K562 (cell line): ENCODE data around the gene GATA5. TPM values are rescaled to one million over a fixed set of nuclear protein-coding genes. Genes with fewer than 3 reads are reported as not detected.

ENCODE experiments used
- ATAC-seq: fragments of 200-7000 bp; cut with Tn5 transposase; 3 replicates; pipeline ENCODE4 v1.9.1; 2020; ENCODE audit warnings: moderate library complexity
- BruUV-seq: library from RNA; stranded (reverse); fragments of 400-500 nt; replicated peaks from 2 replicates; lab custom pipeline; 2021; lab: Mats Ljungman, UMichigan
- CTCF ChIA-PET: fragments of 300-600 bp; formaldehyde crosslinking; extraction: SDS; loops from one replicate; lab custom pipeline; 2021; ENCODE audit warnings: low intra/inter-chr PET ratio; lab: Yijun Ruan, JAX
- POLR2A ChIA-PET: fragments of 300-600, 350-650 bp; sonication (Branson Sonifier 250); formaldehyde crosslinking; extraction: SDS; loops from one replicate; lab custom pipeline; 2021; ENCODE audit warnings: antibody characterized with exemption, inconsistent platforms; lab: Yijun Ruan, JAX
- DNase-seq, 4 experiments: peaks; one replicate each; pipeline versions ENCODE4 v3.0.0 to v3.0.0-alpha.2; 2011 to 2018; ENCODE audit warnings: low spot score in 3 of 4, mixed read lengths in 3 of 4; ENCODE audit errors: extremely low read depth in 1 of 4
- FAIRE-seq: peaks from 2 replicates; lab custom pipeline; 2011; peaks lifted over from hg19 to GRCh38; lab: Jason Lieb, UNC
- H2AFZ ChIP-seq: 2 replicates; pipeline ENCODE4 v1.6.0; 2011; ENCODE audit warnings: low read depth, low read length, control low read depth, inconsistent platforms
- H3K27ac ChIP-seq: fragments of 200-600 bp; 3 replicates; pipeline ENCODE4 v1.8.0; 2011; ENCODE audit warnings: low read depth, mild to moderate bottlenecking, control low read depth, inconsistent platforms, low read length, moderate library complexity, mixed read lengths; ENCODE audit errors: extremely low read depth
- H3K27me3 ChIP-seq, 2 experiments: fragments of 300-600 bp in 1 of 2; 2 replicates in 1 of 2; 3 replicates in 1 of 2; pipeline versions ENCODE4 v1.6.0 to v1.8.0; 2011; ENCODE audit warnings: inconsistent platforms in 2 of 2, low read length in 2 of 2, mild to moderate bottlenecking in 1 of 2, mixed read lengths in 1 of 2, moderate library complexity in 1 of 2; ENCODE audit not compliant: control insufficient read depth in 2 of 2, insufficient read depth in 2 of 2
- H3K36me3 ChIP-seq: fragments of 300-600 bp; 3 replicates; pipeline ENCODE4 v1.8.0; 2011; ENCODE audit warnings: mild to moderate bottlenecking, low read length, inconsistent platforms; ENCODE audit not compliant: control insufficient read depth, insufficient read depth
- H3K4me1 ChIP-seq, 2 experiments: fragments of 200-600 bp in 1 of 2; replicated peaks in 1 of 2; 2 replicates in 1 of 2; 3 replicates in 1 of 2; pipeline versions ENCODE4 v1.5.1 to v1.8.0; 2011; ENCODE audit warnings: inconsistent platforms in 2 of 2, low read length in 2 of 2, mild to moderate bottlenecking in 1 of 2, mixed read lengths in 1 of 2, moderate library complexity in 1 of 2; ENCODE audit not compliant: control insufficient read depth in 2 of 2, insufficient read depth in 2 of 2
- H3K4me2 ChIP-seq: 2 replicates; pipeline ENCODE4 v1.6.1; 2011; ENCODE audit warnings: low read length, control low read depth, inconsistent platforms, mixed read lengths; ENCODE audit not compliant: insufficient read depth
- H3K4me3 ChIP-seq: fragments of 200-600 bp; sonication (generic), shearing (Covaris generic); 2 replicates; pipeline ENCODE4 v1.5.1; 2016; ENCODE audit warnings: control low read depth, inconsistent platforms
- H3K79me2 ChIP-seq: fragments of 200-600 bp; 3 replicates; pipeline ENCODE4 v1.8.0; 2011; ENCODE audit warnings: low read length, inconsistent platforms; ENCODE audit not compliant: control insufficient read depth, insufficient read depth
- H3K9ac ChIP-seq, 2 experiments: 2 replicates each; pipeline versions ENCODE4 v1.6.0 to v1.6.1; 2011; ENCODE audit warnings: low read depth in 2 of 2, low read length in 2 of 2, control low read depth in 1 of 2, inconsistent platforms in 1 of 2, mild to moderate bottlenecking in 1 of 2, mixed read lengths in 1 of 2; ENCODE audit not compliant: insufficient read depth in 1 of 2
- H3K9me1 ChIP-seq: one replicate; pipeline ENCODE4 v1.6.0; 2011; ENCODE audit warnings: inconsistent platforms, mild to moderate bottlenecking, low read length, moderate library complexity; ENCODE audit not compliant: control insufficient read depth, insufficient read depth
- H3K9me3 ChIP-seq: replicated peaks from 2 replicates; pipeline ENCODE4 v1.5.1; 2011; ENCODE audit warnings: low read depth, low read length, inconsistent platforms; ENCODE audit not compliant: control insufficient read depth, insufficient read depth
- H4K20me1 ChIP-seq: replicated peaks from 2 replicates; pipeline ENCODE4 v1.6.1; 2011; ENCODE audit warnings: low read length, inconsistent platforms, mixed read lengths; ENCODE audit not compliant: control insufficient read depth, insufficient read depth
- ARID1B ChIP-seq: fragments of 450-650 bp; IDR thresholded peaks from 2 replicates; pipeline ENCODE4 v1.6.1; 2016; ENCODE audit warnings: antibody characterized with exemption, mild to moderate bottlenecking, inconsistent platforms
- ARNT ChIP-seq, 2 experiments: fragments of 450-650 bp; IDR thresholded peaks; 2 replicates each; pipeline ENCODE4 v1.6.1; 2016; ENCODE audit warnings: mild to moderate bottlenecking in 1 of 2
- ATF4 ChIP-seq: fragments of 450-650 bp; formaldehyde crosslinking; IDR thresholded peaks from 2 replicates; pipeline ENCODE4 v1.4.0; 2022; ENCODE audit warnings: mild to moderate bottlenecking, moderate library complexity
- CBFA2T3 ChIP-seq: fragments of 450-650 bp; IDR thresholded peaks from 2 replicates; pipeline ENCODE4 v1.6.1; 2017
- CBX1 ChIP-seq: sonication (generic); IDR thresholded peaks from 2 replicates; pipeline ENCODE4 v1.6.1; 2016; ENCODE audit warnings: antibody characterized with exemption, low read depth, mild to moderate bottlenecking
- CTBP1 ChIP-seq: fragments of 450-650 bp; IDR thresholded peaks from 2 replicates; pipeline ENCODE4 v1.6.1; 2016; ENCODE audit warnings: borderline replicate concordance
- DMBX1 ChIP-seq: fragments of 250-450 bp; sonication (Bioruptor Pico); IDR thresholded peaks from 2 replicates; pipeline ENCODE4 v1.8.0; 2022; ENCODE audit warnings: inconsistent platforms, mild to moderate bottlenecking, moderate library complexity, borderline replicate concordance
- L3MBTL2 ChIP-seq: fragments of 450-650 bp; IDR thresholded peaks from 2 replicates; pipeline ENCODE4 v1.6.1; 2016; ENCODE audit warnings: mild to moderate bottlenecking, moderate library complexity
- LEF1 ChIP-seq: fragments of 450-650 bp; IDR thresholded peaks from 2 replicates; pipeline ENCODE4 v1.6.1; 2016; ENCODE audit warnings: mild to moderate bottlenecking
- MAX ChIP-seq: sonication (generic); formaldehyde crosslinking; IDR thresholded peaks from 2 replicates; pipeline ENCODE4 v1.9.0; 2022; ENCODE audit warnings: mild to moderate bottlenecking, missing genetic modification reagents
- PURB ChIP-seq: sonication (generic); formaldehyde crosslinking; IDR thresholded peaks from 2 replicates; pipeline ENCODE4 v1.9.0; 2021; ENCODE audit warnings: low read depth, mild to moderate bottlenecking, missing genetic modification reagents
- RBBP5 ChIP-seq: fragments of 200-600 bp; sonication (generic); IDR thresholded peaks from 2 replicates; pipeline ENCODE4 v1.6.1; 2012; ENCODE audit warnings: borderline replicate concordance, mild to moderate bottlenecking, low read length, control low read depth, inconsistent platforms; ENCODE audit not compliant: insufficient read depth, poor library complexity, severe bottlenecking
- SIRT6 ChIP-seq: IDR thresholded peaks from one replicate; pipeline ENCODE4 v1.6.1; 2012; ENCODE audit warnings: low read depth, mild to moderate bottlenecking, control low read depth, inconsistent platforms, low read length, moderate library complexity
- TCF3 ChIP-seq: sonication (generic); formaldehyde crosslinking; IDR thresholded peaks from 2 replicates; pipeline ENCODE4 v1.4.0; 2020; ENCODE audit warnings: mild to moderate bottlenecking, missing genetic modification reagents
- TEAD2 ChIP-seq: fragments of 450-650 bp; IDR thresholded peaks from 2 replicates; pipeline ENCODE4 v1.6.1; 2016; ENCODE audit warnings: missing genetic modification characterization, control low read depth, missing compliant biosample characterization
- UBTF ChIP-seq, 2 experiments: IDR thresholded peaks; 2 replicates each; pipeline ENCODE4 v1.6.1; 2012; ENCODE audit warnings: improper control_type of control experiment in 2 of 2, low read depth in 2 of 2, low read length in 2 of 2, borderline replicate concordance in 1 of 2
- ZBTB7A ChIP-seq: IDR thresholded peaks from 2 replicates; pipeline ENCODE4 v1.6.1; 2011; ENCODE audit warnings: low read depth, mild to moderate bottlenecking, low read length, moderate library complexity, borderline replicate concordance; ENCODE audit not compliant: control insufficient read depth
- ZNF444 ChIP-seq: fragments of 250-450 bp; sonication (Bioruptor Pico); IDR thresholded peaks from 2 replicates; pipeline ENCODE4 v1.4.0; 2020; ENCODE audit warnings: mild to moderate bottlenecking, moderate library complexity
- ZNF445 ChIP-seq: fragments of 250-450 bp; sonication (Bioruptor Pico); IDR thresholded peaks from 2 replicates; pipeline ENCODE4 v1.4.0; 2020; ENCODE audit warnings: low read depth, mild to moderate bottlenecking, moderate library complexity
- WGBS: fragments of 100-300 bp; shearing (Covaris generic); methylation state at CpG from one replicate; pipeline ENCODE4 v1.1.6; 2016; ENCODE audit warnings: low coverage, mixed read lengths; ENCODE audit not compliant: insufficient coverage; ENCODE audit errors: missing lambda C conversion rate; 5-methylcytosine and 5-hydroxymethylcytosine counted together
- in situ Hi-C: fragments of 300-500 bp; cut with MboI; formaldehyde crosslinking; loops from 4 replicates; pipeline ENCODE4 v1.15.0; 2018; ENCODE audit warnings: inconsistent platforms, mixed read lengths
- intact Hi-C: fragments of 100-400 bp; cut with micrococcal nuclease; formaldehyde crosslinking; loops from 2 replicates; pipeline ENCODE4 v1.14.2; 2022
- polyA plus RNA-seq, 8 experiments: library from polyadenylated mRNA; depleted of rRNA in 4 of 8; stranded (reverse) in 5 of 8; unstranded in 3 of 8; fragments of >200 nt; fragmentation: Nextera tagmentation in 2 of 8; fragmentation: Illumina TruSeq in 1 of 8; extraction: Ambion mirVana in 2 of 8; extraction: Trizol in 1 of 8; gene quantifications; 2 replicates each; pipeline versions ENCODE4 v1.2.1 to v1.2.3, GENCODE V29; 2011 to 2014; ENCODE audit warnings: inconsistent platforms in 1 of 8, missing spikeins in 1 of 8
- total RNA-seq, 7 experiments: library from RNA; depleted of rRNA in 6 of 7; stranded (reverse); fragments of >200 nt in 6 of 7; fragmentation: Illumina TruSeq in 2 of 7; extraction: Trizol in 2 of 7; gene quantifications; 2 replicates each; pipeline versions ENCODE4 v1.2.1 to v1.2.3, GENCODE V29; 2011 to 2021; ENCODE audit warnings: low replicate concordance in 1 of 7

GATA5 gene
- total and polyA plus RNA-seq, 9 of the 15 experiments (the other 6 are each of a cell fraction or from before 2014, with no cell fraction given), result 0.09 to 0.57 (median 0.20) TPM; not detected in 3

GRCh38 chr20:62522748-62523396 lies 47.1 kb upstream of the GATA5 start:
- no peaks in the 10 kb centered on the region for H3K36me3 ChIP-seq
- DNase-seq (peak in 1 of 4 experiments; percentile 34), ATAC-seq (peak; percentile 45), FAIRE-seq (no peak)
- no peaks in the 10 kb centered on the region for H3K79me2 ChIP-seq
- H4K20me1 ChIP-seq, result no peaks in the 10 kb centered on the region
- no peaks in the 10 kb centered on the region; a peak in 1 of 5 replicates for H3K27me3 ChIP-seq
- peaks cover 25 to 74% of the 10 kb centered on the region in 2 experiments for H3K4me1 ChIP-seq
- peak overlapping the region; percentile 80; the same call in 2 of the 3 replicates for H3K27ac ChIP-seq
- H3K4me3 ChIP-seq, result no peak overlapping the region
- H3K9ac ChIP-seq, result peak overlapping the region; percentile 64 to 89
- 15% methylated on average over 17 of the region's 18 CpGs for WGBS
- H3K4me2 ChIP-seq, result peak overlapping the region; percentile 67; the same call in 1 of the 2 replicates
- H2AFZ ChIP-seq, result peak overlapping the region; percentile 86
- ChIA-PET POLR2A (interaction anchor here (1.0 to 1.9 kb wide), 6 partner anchors 15 to 100 kb away, joined by 3 to 5 read pairs (median 4); no protein-coding TSS in a partner anchor), CTCF (no interaction called here)
- intact Hi-C loops, result no loop called here
- H3K9me3 ChIP-seq, result no peaks in the 10 kb centered on the region
- BruUV-seq, result no TSS peak
- H3K9me1 ChIP-seq, result no peaks in the 10 kb centered on the region
- in situ Hi-C loops, result no loop called here
- no peak for TF ChIP-seq CBX1
- 0 out of 2 replicates have a peak, but pooled peaks have one; percentile 23 for TF ChIP-seq ATF4 (CRISPR knock-in tag)
- TF ChIP-seq L3MBTL2, result peak; percentile 49; the same call in 1 of the 2 replicates
- no peak for TF ChIP-seq ZNF444 (CRISPR knock-in tag)
- no peak for TF ChIP-seq SIRT6
- 0 out of 2 replicates have a peak, but pooled peaks have one; percentile 5 for TF ChIP-seq CBFA2T3
- TF ChIP-seq UBTF (IDR thresholded peaks at IDR 0.05; ENCODE audit: borderline replicate concordance in 1 of 2, low read depth in 2 of 2, low read length in 2 of 2), result 0 out of 4 replicates have a peak, but pooled peaks of 1 of the 2 experiments have one; percentile 10
- no peak for TF ChIP-seq TCF3 (CRISPR knock-in tag)
- TF ChIP-seq ZBTB7A, result peak; percentile 42; the same call in 1 of the 2 replicates
- no peak for TF ChIP-seq LEF1
- TF ChIP-seq TEAD2 (tag), result no peak
- peak; percentile 49; the same call in 1 of the 2 replicates for TF ChIP-seq DMBX1 (CRISPR knock-in tag)
- no peak for TF ChIP-seq ARNT (IDR thresholded peaks at IDR 0.05)
- TF ChIP-seq CTBP1, result peak; percentile 46
- TF ChIP-seq ZNF445 (CRISPR knock-in tag), result no peak
- TF ChIP-seq MAX (CRISPR knock-in tag), result 0 out of 2 replicates have a peak, but pooled peaks have one; percentile 15
- TF ChIP-seq ARID1B, result 0 out of 2 replicates have a peak, but pooled peaks have one; percentile 10
- no peak for TF ChIP-seq PURB (CRISPR knock-in tag)
- peak; percentile 46 for TF ChIP-seq RBBP5
